Measurements from ENCODE around the gene HOXB1. TPM values are rescaled to one million over a fixed set of nuclear protein-coding genes. Genes with fewer than 3 reads are reported as not detected.
"Not testable (repeated sequence)": the region's sequence is repeated elsewhere in the genome, so short reads cannot be mapped to it uniquely, and the experiment has no call there.

The HOXB1 gene
- total RNA-seq, 2 donors from 2014 or later, result not detected

GRCh38 chr17:48539177-48539576 lies 8.4 kb upstream of the HOXB1 start:
- peaks cover 10% of the 10 kb centered on the region for H3K36me3 Mint-ChIP-seq
- no peak overlapping the region for H3K4me3 Mint-ChIP-seq
- H3K9me3 Mint-ChIP-seq, result no peaks in the 10 kb centered on the region
- no peak overlapping the region for H3K27ac Mint-ChIP-seq
- ATAC-seq, result no peak
- no peaks in the 10 kb centered on the region for H3K27me3 Mint-ChIP-seq
- DNase-seq (ENCODE audit: low spot score), result no peak
- H3K4me1 Mint-ChIP-seq (ENCODE audit: low read depth in 2 of 2), result peaks cover 14 to 16% of the 10 kb centered on the region in 2 donors

GRCh38 chr17:48537316-48537715 lies 6.5 kb upstream of the HOXB1 start:
- Mint-ChIP-seq H3K27me3 (no peaks in the 10 kb centered on the region), H3K36me3 (peaks cover 3% of the 10 kb centered on the region), H3K9me3 (no peaks in the 10 kb centered on the region), H3K27ac (no peak overlapping the region), H3K4me3 (no peak overlapping the region), H3K4me1 (ENCODE audit: low read depth in 2 of 2) (peaks cover 10% of the 10 kb centered on the region in 2 donors)
- no peak for ATAC-seq
- DNase-seq (ENCODE audit: low spot score), result no peak

DNA sequence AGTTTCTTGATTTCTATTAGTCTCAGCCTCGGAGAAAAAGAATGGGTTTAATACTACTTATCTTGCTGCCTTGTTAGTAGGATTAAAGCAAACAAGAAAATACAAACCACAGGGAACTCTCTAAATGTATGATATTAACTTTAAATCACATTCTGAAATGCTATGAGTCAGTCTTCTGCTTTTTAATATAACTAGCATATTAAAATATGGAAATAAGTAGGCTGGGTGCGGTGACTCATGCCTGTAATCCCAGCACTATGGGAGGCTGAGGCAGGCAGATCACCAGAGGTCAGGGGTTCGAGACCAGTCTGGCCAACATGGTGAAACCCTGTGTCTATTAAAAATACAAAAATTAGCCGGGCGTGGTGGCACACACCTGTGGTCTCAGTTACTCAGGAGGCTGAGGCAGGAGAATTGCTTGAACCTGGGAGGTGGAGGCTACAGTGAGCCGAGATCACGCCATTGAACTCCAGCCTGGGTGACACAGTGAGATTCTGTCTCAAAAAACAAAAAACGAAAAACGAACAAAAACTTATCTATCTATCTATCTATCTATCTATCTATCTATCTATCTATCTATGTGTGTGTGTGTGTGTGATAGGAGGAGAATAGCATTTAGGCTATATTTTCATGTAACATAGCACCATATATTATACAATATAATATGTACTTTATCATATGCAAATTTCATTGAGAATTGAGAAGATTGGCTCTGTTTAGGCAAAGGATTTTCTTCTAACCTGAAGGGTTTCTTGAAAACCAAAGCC lies 5.2 kb upstream of the HOXB1 start:
- not testable (repeated sequence) for H3K4me3 Mint-ChIP-seq; H3K4me1 Mint-ChIP-seq (ENCODE audit: low read depth in 2 of 2); H3K27me3 Mint-ChIP-seq; H3K9me3 Mint-ChIP-seq; H3K36me3 Mint-ChIP-seq; DNase-seq (ENCODE audit: low spot score); ATAC-seq; H3K27ac Mint-ChIP-seq

DNA sequence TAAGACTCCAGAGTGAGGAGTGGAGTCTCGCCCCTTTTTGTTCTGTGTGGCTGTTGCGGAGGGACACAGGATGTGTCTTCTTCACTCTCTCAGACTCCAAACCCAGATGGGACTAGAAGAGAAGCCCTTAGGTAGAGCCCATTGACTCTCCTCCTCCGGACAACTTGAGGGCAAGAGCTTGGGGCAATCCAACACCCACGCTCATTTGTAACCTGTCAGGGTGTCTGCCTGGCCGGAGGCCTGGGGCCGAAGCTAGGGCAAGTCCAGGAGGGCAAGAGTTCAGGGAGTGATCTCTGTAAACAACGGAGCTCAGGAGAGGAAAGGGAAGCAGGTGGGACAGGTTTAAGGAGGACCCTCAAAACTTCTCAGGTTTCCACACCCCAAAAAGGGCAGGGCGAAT lies 1.4 kb upstream of the HOXB1 start:
- no peak for DNase-seq (ENCODE audit: low spot score)
- Mint-ChIP-seq H3K36me3 (no peaks in the 10 kb centered on the region), H3K27me3 (no peaks in the 10 kb centered on the region)

GRCh38 chr17:48530208-48530886 lies 464 bp downstream of the HOXB1 start:
- no peaks in the 10 kb centered on the region for H3K9me3 Mint-ChIP-seq
- H3K27me3 Mint-ChIP-seq, result peaks cover 11 to 15% of the 10 kb centered on the region in 2 donors
- DNase-seq (ENCODE audit: low spot score) (no peak), ATAC-seq (peak in 1 of 2 donors; percentile 33)
- H3K4me3 Mint-ChIP-seq, result no peak overlapping the region
- peaks cover 5 to 11% of the 10 kb centered on the region in 2 donors for H3K4me1 Mint-ChIP-seq (ENCODE audit: low read depth in 2 of 2)
- peaks cover 5% of the 10 kb centered on the region for H3K36me3 Mint-ChIP-seq
- H3K27ac Mint-ChIP-seq, result no peak overlapping the region

More for the DNA sequence above, 1.4 kb upstream of the HOXB1 start:
- H3K4me1 Mint-ChIP-seq (ENCODE audit: low read depth in 2 of 2), result no peaks in the 10 kb centered on the region
- no peak for ATAC-seq
- H3K4me3 Mint-ChIP-seq, result no peak overlapping the region
- H3K27ac Mint-ChIP-seq, result no peak overlapping the region
- H3K9me3 Mint-ChIP-seq, result no peaks in the 10 kb centered on the region

DNA sequence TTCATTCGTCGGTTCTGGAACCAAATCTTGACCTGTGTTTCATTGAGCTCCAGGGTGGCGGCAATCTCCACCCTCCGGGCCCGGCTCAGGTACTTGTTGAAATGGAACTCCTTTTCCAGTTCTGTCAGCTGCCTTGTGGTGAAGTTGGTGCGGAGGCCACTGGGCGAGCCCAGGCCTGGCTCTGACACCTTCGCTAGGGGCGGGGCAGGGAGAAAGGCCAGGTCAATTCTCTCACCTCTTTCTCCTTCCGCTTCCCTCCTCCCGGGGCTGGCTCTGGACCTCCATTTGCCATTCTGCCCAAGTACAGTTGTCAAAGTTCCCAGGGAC lies 1.2 kb downstream of the HOXB1 start:
- Mint-ChIP-seq H3K9me3 (no peaks in the 10 kb centered on the region), H3K4me3 (no peak overlapping the region), H3K27ac (no peak overlapping the region), H3K27me3 (peaks cover 15 to 22% of the 10 kb centered on the region in 2 donors), H3K36me3 (peaks cover 5% of the 10 kb centered on the region), H3K4me1 (ENCODE audit: low read depth in 2 of 2) (peaks cover 5 to 11% of the 10 kb centered on the region in 2 donors)
- DNase-seq (ENCODE audit: low spot score), result no peak
- no peak for ATAC-seq

- Mint-ChIP-seq H3K36me3 (peaks cover 5% of the 10 kb centered on the region), H3K27me3 (peaks cover 16 to 23% of the 10 kb centered on the region in 2 donors), H3K27ac (no peak overlapping the region), H3K4me1 (ENCODE audit: low read depth in 2 of 2) (peaks cover 5 to 11% of the 10 kb centered on the region in 2 donors), H3K4me3 (no peak overlapping the region), H3K9me3 (no peaks in the 10 kb centered on the region)
- no peak for ATAC-seq
- DNase-seq (ENCODE audit: low spot score), result no peak
These were observed 1.7 kb downstream of the HOXB1 start for GRCh38 chr17:48528936-48529682.

DNA sequence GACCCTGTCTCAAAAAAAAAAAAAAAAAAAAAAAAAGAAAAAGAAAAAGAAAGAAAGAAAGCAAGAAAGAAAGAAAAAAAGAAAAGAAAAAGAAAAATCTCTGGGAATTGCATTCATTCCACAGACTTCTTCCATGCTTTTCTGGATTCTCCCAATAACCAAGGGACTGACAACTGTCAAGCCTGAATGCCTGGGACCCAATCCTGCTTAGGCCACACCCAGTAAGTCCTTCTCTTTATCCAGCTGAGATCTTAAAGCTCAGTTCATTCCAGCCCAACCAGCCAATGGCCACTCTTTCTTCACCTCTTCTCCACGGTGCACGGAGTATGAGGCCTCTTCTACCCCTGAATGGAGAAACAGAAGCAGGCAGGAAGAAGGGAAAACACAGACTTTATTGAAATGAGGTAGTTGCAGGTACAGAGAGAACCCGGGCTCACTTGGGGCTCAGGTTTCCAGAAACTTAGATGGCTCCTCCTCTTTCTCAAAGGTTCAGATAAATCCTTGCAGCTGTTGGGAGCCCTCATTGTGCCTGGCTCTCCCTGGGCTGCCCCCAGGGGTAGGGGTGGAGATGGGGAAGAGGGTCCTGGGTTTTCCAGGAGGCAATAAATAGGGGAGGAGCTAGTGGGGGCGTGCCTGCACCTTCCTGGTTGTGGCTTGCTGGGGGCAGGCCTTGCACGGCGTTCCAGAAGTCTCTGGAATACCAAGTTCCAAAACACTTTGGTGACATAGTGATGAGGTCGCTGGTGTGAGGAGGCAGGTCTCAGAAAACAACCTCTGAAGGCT lies 2.5 kb downstream of the HOXB1 start:
- no peak overlapping the region for H3K4me3 Mint-ChIP-seq
- H3K4me1 Mint-ChIP-seq (ENCODE audit: low read depth in 2 of 2), result peaks cover 5 to 11% of the 10 kb centered on the region in 2 donors
- no peak overlapping the region for H3K27ac Mint-ChIP-seq
- no peaks in the 10 kb centered on the region for H3K9me3 Mint-ChIP-seq
- H3K27me3 Mint-ChIP-seq, result peaks cover 18 to 23% of the 10 kb centered on the region in 2 donors
- ATAC-seq (no peak), DNase-seq (ENCODE audit: low spot score) (no peak)
- peaks cover 5% of the 10 kb centered on the region for H3K36me3 Mint-ChIP-seq

- H3K4me1 Mint-ChIP-seq (ENCODE audit: low read depth in 2 of 2), result peaks cover 5 to 11% of the 10 kb centered on the region in 2 donors
- H3K9me3 Mint-ChIP-seq, result no peaks in the 10 kb centered on the region
- DNase-seq (ENCODE audit: low spot score) (no peak), ATAC-seq (no peak)
- H3K36me3 Mint-ChIP-seq, result peaks cover 5% of the 10 kb centered on the region
- peak overlapping the region; percentile 60 for H3K4me3 Mint-ChIP-seq
- H3K27ac Mint-ChIP-seq, result no peak overlapping the region
- peaks cover 20 to 23% of the 10 kb centered on the region in 2 donors for H3K27me3 Mint-ChIP-seq
These were observed 3.3 kb downstream of the HOXB1 start for GRCh38 chr17:48527547-48527932.

GRCh38 chr17:48526608-48527546 lies 3.9 kb downstream of the HOXB1 start:
- ATAC-seq (peak in 1 of 2 donors; percentile 24), DNase-seq (ENCODE audit: low spot score) (no peak)
- no peaks in the 10 kb centered on the region for H3K9me3 Mint-ChIP-seq
- H3K36me3 Mint-ChIP-seq, result peaks cover 5% of the 10 kb centered on the region
- H3K27me3 Mint-ChIP-seq, result peaks cover 22 to 23% of the 10 kb centered on the region in 2 donors
- H3K4me1 Mint-ChIP-seq (ENCODE audit: low read depth in 2 of 2), result peaks cover 5 to 11% of the 10 kb centered on the region in 2 donors
- H3K4me3 Mint-ChIP-seq, result peak overlapping the region; percentile 53
- no peak overlapping the region for H3K27ac Mint-ChIP-seq

- Mint-ChIP-seq H3K36me3 (peaks cover 5% of the 10 kb centered on the region), H3K9me3 (no peaks in the 10 kb centered on the region), H3K27ac (no peak overlapping the region), H3K27me3 (peaks cover 23 to 24% of the 10 kb centered on the region in 2 donors), H3K4me1 (ENCODE audit: low read depth in 2 of 2) (peaks cover 5 to 11% of the 10 kb centered on the region in 2 donors), H3K4me3 (no peak overlapping the region)
- ATAC-seq (no peak), DNase-seq (ENCODE audit: low spot score) (no peak)
These were observed 7.8 kb downstream of the HOXB1 start for GRCh38 chr17:48523010-48523409.

GRCh38 chr17:48522031-48522653 lies 8.7 kb downstream of the HOXB1 start:
- Mint-ChIP-seq H3K9me3 (no peaks in the 10 kb centered on the region), H3K27me3 (peaks cover 23 to 29% of the 10 kb centered on the region in 2 donors), H3K4me1 (ENCODE audit: low read depth in 2 of 2) (peaks cover 5 to 11% of the 10 kb centered on the region in 2 donors), H3K27ac (no peak overlapping the region), H3K36me3 (peaks cover 5% of the 10 kb centered on the region), H3K4me3 (no peak overlapping the region)
- no peak for DNase-seq (ENCODE audit: low spot score)
- no peak for ATAC-seq
